Gastrocnemius medialis (tissue), 4 donors: Measurements from ENCODE around the gene GJB6. TPM values are rescaled to one million over a fixed set of nuclear protein-coding genes. Genes with fewer than 3 reads are reported as not detected.

ENCODE experiments used
- ATAC-seq, 2 donors: fragments of 150-250 bp; one replicate each; pipeline ENCODE4 v1.9.1; 2016
- DNase-seq, 2 donors: peaks; one replicate each; pipeline ENCODE4 v3.0.0-alpha.2; 2019
- H3K27ac ChIP-seq, 4 donors: fragments of 200-600 bp; sonication (generic); 1 replicate in 1 of 4; 2 replicates in 3 of 4; pipeline ENCODE4 v1.5.1; 2016 to 2018; ENCODE audit warnings: mild to moderate bottlenecking in 2 of 4, moderate library complexity in 1 of 4
- H3K27me3 ChIP-seq, 3 donors: fragments of 200-600 bp; sonication (generic) in 2 of 3; 1 replicate in 1 of 3; 2 replicates in 2 of 3; pipeline versions ENCODE4 v1.5.1 to v1.6.0; 2016 to 2019; ENCODE audit warnings: mild to moderate bottlenecking in 1 of 3, moderate library complexity in 1 of 3
- H3K36me3 ChIP-seq, 2 donors: fragments of 200-600 bp; sonication (generic) in 1 of 2; one replicate each; pipeline ENCODE4 v1.5.1; 2017 to 2018
- H3K4me1 ChIP-seq, 2 donors: fragments of 200-600 bp; sonication (generic) in 1 of 2; one replicate each; pipeline ENCODE4 v1.5.1; 2016 to 2017; ENCODE audit warnings: mild to moderate bottlenecking in 2 of 2
- H3K4me3 ChIP-seq, 4 donors: fragments of 200-600 bp; sonication (generic) in 3 of 4; 1 replicate in 1 of 4; 2 replicates in 3 of 4; pipeline ENCODE4 v1.5.1; 2016 to 2019; ENCODE audit warnings: mild to moderate bottlenecking in 2 of 4
- H3K9me3 ChIP-seq, 3 donors: fragments of 200-600 bp; sonication (generic) in 2 of 3; 1 replicate in 1 of 3; 2 replicates in 2 of 3; pipeline ENCODE4 v1.5.1; 2016 to 2019
- CTCF ChIP-seq, 5 experiments: fragments of 450-650 bp in 3 of 5; fragments of 200-600 bp in 2 of 5; sonication (generic) in 2 of 5; IDR thresholded peaks in 4 of 5; conservative IDR thresholded peaks in 1 of 5; 1 replicate in 4 of 5; 2 replicates in 1 of 5; pipeline ENCODE4 v1.5.1; 2016 to 2019; ENCODE audit warnings: antibody characterized with exemption in 5 of 5, mild to moderate bottlenecking in 3 of 5, moderate library complexity in 3 of 5
- POLR2A ChIP-seq, 2 donors: fragments of 450-650 bp; IDR thresholded peaks; one replicate each; pipeline ENCODE4 v1.6.1; 2017; ENCODE audit warnings: antibody characterized with exemption in 2 of 2, mild to moderate bottlenecking in 2 of 2, moderate library complexity in 2 of 2
- in situ Hi-C, 4 donors: fragments of 200-750 bp; cut with MboI; loops; one replicate each; pipeline versions ENCODE4 v1.15.0 to v1.8.0; 2017; ENCODE audit warnings: low sequenced_read_pairs in 4 of 4
- intact Hi-C: fragments of 100-400 bp; cut with DNase I; formaldehyde crosslinking; loops from one replicate; pipeline ENCODE4 v1.15.1; 2023; ENCODE audit warnings: low total_unique reads
- total RNA-seq, 4 donors: library from RNA; depleted of rRNA; stranded (reverse); fragments of >200 nt; gene quantifications; one replicate each; pipeline versions ENCODE4 v1.1.0 to v1.2.3, GENCODE V29; 2016

The GJB6 gene
- total RNA-seq, 4 donors from 2014 or later = not detected

DNA sequence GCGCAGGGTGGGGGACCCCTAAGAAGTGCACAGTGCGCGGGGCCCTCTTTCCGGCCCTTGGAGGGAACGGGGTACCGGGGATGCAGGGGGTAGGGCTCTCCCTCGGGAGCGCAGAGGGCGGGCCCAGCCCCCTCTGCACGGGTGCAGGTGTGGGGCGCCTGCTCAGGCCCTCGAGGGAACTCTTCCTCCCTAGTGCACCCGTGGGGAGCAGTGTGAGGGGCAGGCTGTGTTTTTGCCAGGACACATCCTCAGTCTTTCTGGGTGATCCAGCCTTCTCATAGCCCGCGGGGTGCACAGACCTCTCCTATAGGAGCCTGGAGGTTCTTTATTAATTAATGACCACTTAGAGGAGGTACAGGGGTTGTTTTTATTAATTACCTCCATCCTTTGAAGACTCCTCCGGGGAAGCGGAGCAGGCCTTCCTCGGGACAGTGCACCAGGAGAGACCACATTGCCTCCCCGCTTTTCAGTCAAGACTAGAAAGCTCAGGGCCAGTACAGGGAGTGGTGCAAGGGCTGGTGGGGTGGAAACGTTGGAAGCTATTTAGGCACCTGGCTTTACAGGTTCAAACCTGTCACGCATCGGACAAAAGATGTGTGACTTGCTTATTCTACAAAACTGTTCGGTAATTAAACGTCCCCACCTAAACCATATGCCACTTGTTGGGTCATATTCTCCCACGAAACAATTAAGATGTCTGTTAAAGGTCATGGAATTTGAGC is 598 bp upstream of the GJB6 start:
- peak overlapping the region in 1 of 4 donors; percentile 48 for H3K4me3 ChIP-seq
- no peaks in the 10 kb centered on the region for H3K9me3 ChIP-seq
- DNase-seq (no peak), ATAC-seq (no peak)
- intact Hi-C loops = no loop called here
- H3K36me3 ChIP-seq = no peaks in the 10 kb centered on the region
- in situ Hi-C loops = no loop called here
- TF ChIP-seq POLR2A (IDR thresholded peaks at IDR 0.05) = no peak
- no peak for TF ChIP-seq CTCF (IDR thresholded peaks at IDR 0.05 in 4 of 5, conservative IDR thresholded peaks at IDR 0.05 in 1 of 5)
- no peaks in the 10 kb centered on the region for H3K4me1 ChIP-seq
- H3K27ac ChIP-seq = no peak overlapping the region
- peaks cover 33 to 35% (median 34%) of the 10 kb centered on the region in 3 donors for H3K27me3 ChIP-seq

- Histone ChIP-seq H3K36me3 (no peaks in the 10 kb centered on the region), H3K27me3 (peaks cover 33 to 35% (median 34%) of the 10 kb centered on the region in 3 donors), H3K27ac (no peak overlapping the region), H3K4me1 (no peaks in the 10 kb centered on the region), H3K4me3 (peak overlapping the region in 2 of 4 donors; percentile 15 to 48), H3K9me3 (no peaks in the 10 kb centered on the region)
- DNase-seq = no peak
- TF ChIP-seq CTCF (IDR thresholded peaks at IDR 0.05 in 4 of 5, conservative IDR thresholded peaks at IDR 0.05 in 1 of 5) = no peak
- TF ChIP-seq POLR2A (IDR thresholded peaks at IDR 0.05) = no peak
- in situ Hi-C loops (no loop called here), intact Hi-C loops (no loop called here)
- ATAC-seq = no peak
Measured at GRCh38 chr13:20230913-20231838, 943 bp downstream of the GJB6 start.

- intact Hi-C loops = no loop called here
- H3K27ac ChIP-seq = no peak overlapping the region
- H3K9me3 ChIP-seq = no peaks in the 10 kb centered on the region
- peaks cover 23 to 27% (median 26%) of the 10 kb centered on the region in 3 donors for H3K27me3 ChIP-seq
- TF ChIP-seq POLR2A (IDR thresholded peaks at IDR 0.05) (no peak), CTCF (IDR thresholded peaks at IDR 0.05 in 4 of 5, conservative IDR thresholded peaks at IDR 0.05 in 1 of 5) (no peak)
- DNase-seq (no peak), ATAC-seq (no peak)
- in situ Hi-C loops = no loop called here
- H3K4me1 ChIP-seq = no peaks in the 10 kb centered on the region
- H3K36me3 ChIP-seq = no peaks in the 10 kb centered on the region
- no peak overlapping the region for H3K4me3 ChIP-seq
Measured at GRCh38 chr13:20227730-20228129, 4.4 kb downstream of the GJB6 start.

GRCh38 chr13:20227288-20227687 is 4.8 kb downstream of the GJB6 start:
- no peak for DNase-seq
- Histone ChIP-seq H3K27ac (no peak overlapping the region), H3K9me3 (no peaks in the 10 kb centered on the region), H3K27me3 (peaks cover 19 to 23% (median 21%) of the 10 kb centered on the region in 3 donors), H3K36me3 (no peaks in the 10 kb centered on the region), H3K4me3 (no peak overlapping the region), H3K4me1 (no peaks in the 10 kb centered on the region)
- ATAC-seq = no peak
- TF ChIP-seq POLR2A (IDR thresholded peaks at IDR 0.05) (no peak), CTCF (IDR thresholded peaks at IDR 0.05 in 4 of 5, conservative IDR thresholded peaks at IDR 0.05 in 1 of 5) (no peak)
- intact Hi-C loops (no loop called here), in situ Hi-C loops (no loop called here)
